SK-N-DZ (cell line): Measurements from ENCODE around the gene ATP1A3.
"Not testable (repeated sequence)": the region's sequence is repeated elsewhere in the genome, so short reads cannot be mapped to it uniquely, and the experiment has no call there.

ENCODE experiments used
- DNase-seq: peaks from one replicate; pipeline ENCODE4 v3.0.0-alpha.2; 2015; ENCODE audit warnings: low spot score

Gene ATP1A3

GRCh38 chr19:41947091-41947490 lies 46.9 kb downstream of the ATP1A3 start:
- no peak for DNase-seq

GRCh38 chr19:41945135-41945766 lies 48.8 kb downstream of the ATP1A3 start:
- DNase-seq: no peak

- no peak for DNase-seq
These were observed 49.7 kb downstream of the ATP1A3 start for GRCh38 chr19:41944336-41944735.

GRCh38 chr19:41941410-41942202 lies 52.4 kb downstream of the ATP1A3 start:
- DNase-seq: no peak

- no peak for DNase-seq
These were observed 53.2 kb downstream of the ATP1A3 start for GRCh38 chr19:41940731-41941409.

GRCh38 chr19:41939861-41940730 lies 53.9 kb downstream of the ATP1A3 start:
- DNase-seq: peak; percentile 45

GRCh38 chr19:41939209-41939608 lies 54.8 kb downstream of the ATP1A3 start:
- not testable (repeated sequence) for DNase-seq

GRCh38 chr19:41937525-41938468 lies 56.2 kb downstream of the ATP1A3 start:
- no peak for DNase-seq

GRCh38 chr19:41936961-41937360 lies 57.1 kb downstream of the ATP1A3 start:
- DNase-seq: no peak

- no peak for DNase-seq
These were observed 57.6 kb downstream of the ATP1A3 start for GRCh38 chr19:41936416-41936850.

GRCh38 chr19:41935760-41936415 lies 58.1 kb downstream of the ATP1A3 start:
- no peak for DNase-seq

- DNase-seq: peak; percentile 84
These were observed 59.1 kb downstream of the ATP1A3 start for GRCh38 chr19:41934849-41935374.

GRCh38 chr19:41933693-41934426 lies 60.2 kb downstream of the ATP1A3 start:
- DNase-seq: no peak

GRCh38 chr19:41932720-41933332 lies 61.2 kb downstream of the ATP1A3 start:
- no peak for DNase-seq

GRCh38 chr19:41932259-41932719 lies 61.7 kb downstream of the ATP1A3 start:
- DNase-seq: no peak

- no peak for DNase-seq
These were observed 63.0 kb downstream of the ATP1A3 start for GRCh38 chr19:41930926-41931592.

- DNase-seq: no peak
These were observed 63.7 kb downstream of the ATP1A3 start for GRCh38 chr19:41930322-41930722.
